PC-3 (cell line): ENCODE results near the gene SIVA1.

Experiments
- EZH2 ChIP-seq: fragments of 300-600 bp; sonication (generic); IDR thresholded peaks from one replicate; pipeline ENCODE4 v1.6.1; 2017; ENCODE audit warnings: antibody characterized with exemption, mild to moderate bottlenecking, low read length; ENCODE audit not compliant: unreplicated experiment
- EZH2phosphoT487 ChIP-seq: fragments of 300-600 bp; sonication (generic); IDR thresholded peaks from 2 replicates; pipeline ENCODE4 v1.6.1; 2018; ENCODE audit warnings: mild to moderate bottlenecking, antibody characterized with exemption, low read length, borderline replicate concordance
- TF ChIP-seq, protein P1 (sequence below): fragments of 300-600 bp; sonication (generic); conservative IDR thresholded peaks from 2 replicates; pipeline ENCODE4 v1.5.1; 2017; ENCODE audit warnings: antibody characterized with exemption, low read depth, mild to moderate bottlenecking, low read length

DNA sequence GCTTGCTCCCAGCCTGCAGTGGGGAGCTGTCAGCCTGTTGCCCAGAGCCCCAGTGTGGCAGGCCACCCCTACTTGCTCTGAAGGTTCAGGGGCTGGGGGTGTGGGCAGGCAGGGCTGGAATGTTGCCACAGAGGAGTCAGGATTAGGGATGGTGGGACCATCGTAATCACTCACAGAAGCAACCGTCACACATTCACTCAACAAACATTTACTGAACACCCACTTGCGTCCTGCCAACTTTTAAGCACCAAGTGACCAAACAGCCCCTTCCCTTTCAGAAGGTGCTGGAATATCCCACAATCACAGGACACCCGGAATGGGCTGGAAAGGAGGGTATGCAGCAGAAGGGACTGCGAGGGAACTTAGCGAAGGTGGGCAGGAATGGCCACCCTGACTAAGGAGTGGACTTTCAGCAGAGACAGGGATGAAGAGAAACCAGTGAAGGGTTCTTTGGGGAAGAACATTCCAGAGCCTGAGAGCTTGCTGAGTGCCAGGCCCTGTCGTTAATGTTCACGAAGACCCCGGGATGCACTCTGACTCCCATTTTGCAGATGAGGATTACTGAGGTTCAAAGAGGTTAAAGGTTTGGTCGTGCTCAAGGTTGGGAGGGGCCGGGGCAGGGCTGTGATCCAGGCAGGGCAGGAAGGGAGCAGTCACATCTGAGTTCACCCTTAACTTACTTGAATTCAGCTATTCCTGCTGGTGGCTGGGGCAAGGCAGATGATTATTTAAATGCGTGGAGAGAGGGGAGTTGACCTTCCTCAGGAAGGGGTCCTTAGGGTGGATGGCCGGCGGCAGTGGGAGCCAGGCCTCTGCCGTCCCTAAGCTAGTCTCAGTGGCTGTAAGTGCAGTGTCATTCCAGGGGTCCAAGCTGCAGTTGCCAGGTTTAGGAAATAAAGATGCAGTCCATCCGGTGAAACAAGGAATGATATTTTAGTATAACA is 45.6 kb downstream of the SIVA1 start:
- TF ChIP-seq, protein P1, sequence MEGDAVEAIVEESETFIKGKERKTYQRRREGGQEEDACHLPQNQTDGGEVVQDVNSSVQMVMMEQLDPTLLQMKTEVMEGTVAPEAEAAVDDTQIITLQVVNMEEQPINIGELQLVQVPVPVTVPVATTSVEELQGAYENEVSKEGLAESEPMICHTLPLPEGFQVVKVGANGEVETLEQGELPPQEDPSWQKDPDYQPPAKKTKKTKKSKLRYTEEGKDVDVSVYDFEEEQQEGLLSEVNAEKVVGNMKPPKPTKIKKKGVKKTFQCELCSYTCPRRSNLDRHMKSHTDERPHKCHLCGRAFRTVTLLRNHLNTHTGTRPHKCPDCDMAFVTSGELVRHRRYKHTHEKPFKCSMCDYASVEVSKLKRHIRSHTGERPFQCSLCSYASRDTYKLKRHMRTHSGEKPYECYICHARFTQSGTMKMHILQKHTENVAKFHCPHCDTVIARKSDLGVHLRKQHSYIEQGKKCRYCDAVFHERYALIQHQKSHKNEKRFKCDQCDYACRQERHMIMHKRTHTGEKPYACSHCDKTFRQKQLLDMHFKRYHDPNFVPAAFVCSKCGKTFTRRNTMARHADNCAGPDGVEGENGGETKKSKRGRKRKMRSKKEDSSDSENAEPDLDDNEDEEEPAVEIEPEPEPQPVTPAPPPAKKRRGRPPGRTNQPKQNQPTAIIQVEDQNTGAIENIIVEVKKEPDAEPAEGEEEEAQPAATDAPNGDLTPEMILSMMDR: no peak
- TF ChIP-seq EZH2: no peak
- TF ChIP-seq EZH2phosphoT487: no peak
